Loucy (cell line): ENCODE measurements around the gene FRMD1.

Experiments
- H2AFZ ChIP-seq: fragments of 200-600 bp; sonication (generic); 2 replicates; pipeline ENCODE4 v1.6.0; 2016; ENCODE audit warnings: antibody characterized with exemption, mild to moderate bottlenecking, low read length, moderate library complexity
- H3F3A ChIP-seq: fragments of 200-600 bp; 2 replicates; pipeline ENCODE4 v1.6.0; 2016; ENCODE audit warnings: antibody characterized with exemption, low read depth, mild to moderate bottlenecking
- H3K27me3 ChIP-seq: fragments of 200-600 bp; sonication (generic); 2 replicates; pipeline ENCODE4 v1.6.1; 2014; ENCODE audit warnings: low read length, mild to moderate bottlenecking; ENCODE audit not compliant: insufficient read depth, poor library complexity, severe bottlenecking
- H3K36me3 ChIP-seq: fragments of 200-600 bp; sonication (generic); 2 replicates; pipeline ENCODE4 v1.6.1; 2016; ENCODE audit warnings: low read length; ENCODE audit not compliant: insufficient read depth
- H3K4me1 ChIP-seq: fragments of 200-600 bp; sonication (generic); 2 replicates; pipeline ENCODE4 v1.5.1; 2014; ENCODE audit warnings: low read length, mild to moderate bottlenecking; ENCODE audit not compliant: insufficient read depth, poor library complexity, severe bottlenecking
- H3K4me2 ChIP-seq: fragments of 200-600 bp; sonication (generic); 2 replicates; pipeline ENCODE4 v1.6.0; 2014; ENCODE audit warnings: antibody characterized with exemption, low read length, low read depth, mild to moderate bottlenecking; ENCODE audit not compliant: poor library complexity, severe bottlenecking
- H3K4me3 ChIP-seq: fragments of 200-600 bp; sonication (generic); 2 replicates; pipeline ENCODE4 v1.5.1; 2014; ENCODE audit warnings: low read length, mild to moderate bottlenecking, mixed read lengths; ENCODE audit not compliant: poor library complexity, severe bottlenecking
- H3K79me2 ChIP-seq: fragments of 200-600 bp; sonication (generic); 2 replicates; pipeline ENCODE4 v1.6.1; 2014; ENCODE audit warnings: low read length; ENCODE audit not compliant: insufficient read depth
- H3K9ac ChIP-seq: fragments of 200-600 bp; sonication (generic); 2 replicates; pipeline ENCODE4 v1.6.0; 2014; ENCODE audit warnings: mild to moderate bottlenecking, low read depth, low read length, moderate library complexity; ENCODE audit not compliant: poor library complexity, severe bottlenecking
- H3K9me2 ChIP-seq: fragments of 200-600 bp; sonication (generic); replicated peaks from 2 replicates; pipeline ENCODE4 v1.6.1; 2016; ENCODE audit warnings: low read depth, low read length, mixed read lengths
- H3K9me3 ChIP-seq: fragments of 200-600 bp; sonication (generic); 2 replicates; pipeline ENCODE4 v1.6.1; 2014; ENCODE audit warnings: mild to moderate bottlenecking, antibody characterized with exemption, low read length, low read depth; ENCODE audit not compliant: insufficient read depth
- H4K20me1 ChIP-seq: fragments of 200-600 bp; sonication (generic); 2 replicates; pipeline ENCODE4 v1.6.0; 2014; ENCODE audit warnings: antibody characterized with exemption, low read length, mild to moderate bottlenecking; ENCODE audit not compliant: insufficient read depth, poor library complexity, severe bottlenecking
- CTCF ChIP-seq: fragments of 200-600 bp; sonication (generic); conservative IDR thresholded peaks from 2 replicates; pipeline ENCODE4 v1.5.1; 2014; ENCODE audit warnings: mild to moderate bottlenecking, antibody characterized with exemption, low read length
- EZH2phosphoT487 ChIP-seq: fragments of 200-600 bp; IDR thresholded peaks from 2 replicates; pipeline ENCODE4 v1.6.1; 2018; ENCODE audit warnings: antibody characterized with exemption, mild to moderate bottlenecking, moderate library complexity, borderline replicate concordance

FRMD1 gene

GRCh38 chr6:168035661-168036545 is 43.1 kb downstream of the FRMD1 start:
- Histone ChIP-seq H3K4me1 (no peaks in the 10 kb centered on the region), H3K27me3 (no peaks in the 10 kb centered on the region), H3K4me3 (no peak overlapping the region), H3K9me2 (no peaks in the 10 kb centered on the region), H4K20me1 (no peaks in the 10 kb centered on the region), H2AFZ (no peak overlapping the region), H3K9me3 (peaks cover 11% of the 10 kb centered on the region; the same call in 1 of the 2 replicates), H3K9ac (no peak overlapping the region), H3F3A (no peaks in the 10 kb centered on the region), H3K79me2 (no peaks in the 10 kb centered on the region), H3K36me3 (no peaks in the 10 kb centered on the region), H3K4me2 (no peak overlapping the region)
- no peak for TF ChIP-seq CTCF
- TF ChIP-seq EZH2phosphoT487, result no peak

- no peaks in the 10 kb centered on the region for H3K36me3 ChIP-seq
- H3K9ac ChIP-seq, result no peak overlapping the region
- no peaks in the 10 kb centered on the region for H3K9me2 ChIP-seq
- no peaks in the 10 kb centered on the region for H3K4me1 ChIP-seq
- TF ChIP-seq CTCF (no peak), EZH2phosphoT487 (no peak)
- H3K4me2 ChIP-seq, result no peak overlapping the region
- no peak overlapping the region for H2AFZ ChIP-seq
- no peaks in the 10 kb centered on the region for H3F3A ChIP-seq
- no peaks in the 10 kb centered on the region for H4K20me1 ChIP-seq
- no peaks in the 10 kb centered on the region for H3K79me2 ChIP-seq
- H3K4me3 ChIP-seq, result no peak overlapping the region
- peaks cover 9% of the 10 kb centered on the region; the same call in 1 of the 2 replicates for H3K9me3 ChIP-seq
- H3K27me3 ChIP-seq, result no peaks in the 10 kb centered on the region
Measured at GRCh38 chr6:168035098-168035660, 43.8 kb downstream of the FRMD1 start.

- Histone ChIP-seq H3K27me3 (no peaks in the 10 kb centered on the region), H3K36me3 (no peaks in the 10 kb centered on the region), H3F3A (no peaks in the 10 kb centered on the region), H4K20me1 (no peaks in the 10 kb centered on the region), H3K9me2 (no peaks in the 10 kb centered on the region), H2AFZ (no peak overlapping the region), H3K4me3 (no peak overlapping the region), H3K4me1 (no peaks in the 10 kb centered on the region), H3K9ac (no peak overlapping the region), H3K4me2 (no peak overlapping the region), H3K9me3 (peaks cover 7% of the 10 kb centered on the region; the same call in 1 of the 2 replicates), H3K79me2 (no peaks in the 10 kb centered on the region)
- TF ChIP-seq CTCF (no peak), EZH2phosphoT487 (no peak)
Measured at GRCh38 chr6:168034537-168034936, 44.5 kb downstream of the FRMD1 start.
